A204.1 (cell line): Measurements from ENCODE around the gene EXOC3L1.

Experiments
- FAIRE-seq: peaks from 2 replicates; lab custom pipeline; 2012; peaks lifted over from hg19 to GRCh38; lab: Jason Lieb, UNC

Gene EXOC3L1

GRCh38 chr16:67147437-67148140 lies 42.3 kb downstream of the EXOC3L1 start:
- no peak for FAIRE-seq

- no peak for FAIRE-seq
Measured at GRCh38 chr16:67146523-67147357, 43.2 kb downstream of the EXOC3L1 start.

- no peak for FAIRE-seq
Measured at GRCh38 chr16:67145746-67146145, 44.2 kb downstream of the EXOC3L1 start.

- no peak for FAIRE-seq
Measured at GRCh38 chr16:67144943-67145342, 45.0 kb downstream of the EXOC3L1 start.

GRCh38 chr16:67142342-67142741 lies 47.6 kb downstream of the EXOC3L1 start:
- no peak for FAIRE-seq

GRCh38 chr16:67141391-67141790 lies 48.5 kb downstream of the EXOC3L1 start:
- FAIRE-seq: no peak

GRCh38 chr16:67137605-67138004 lies 52.3 kb downstream of the EXOC3L1 start:
- FAIRE-seq: no peak
